Ureter (tissue), 1 donor: ENCODE data around the gene ERC2. TPM values are rescaled to one million over a fixed set of nuclear protein-coding genes. Genes with fewer than 3 reads are reported as not detected.

Experiments used
- DNase-seq: peaks from one replicate; pipeline ENCODE4 v3.0.0-alpha.2; 2020; ENCODE audit warnings: low spot score
- total RNA-seq: library from RNA; stranded (reverse); gene quantifications from one replicate; pipeline ENCODE4 v1.2.4, GENCODE V29; 2023
- donor health status: DM: yes; HTN: yes; CAD: no.

ERC2 gene
- total RNA-seq, 1 donor from 2014 or later: 1.1 TPM

DNA sequence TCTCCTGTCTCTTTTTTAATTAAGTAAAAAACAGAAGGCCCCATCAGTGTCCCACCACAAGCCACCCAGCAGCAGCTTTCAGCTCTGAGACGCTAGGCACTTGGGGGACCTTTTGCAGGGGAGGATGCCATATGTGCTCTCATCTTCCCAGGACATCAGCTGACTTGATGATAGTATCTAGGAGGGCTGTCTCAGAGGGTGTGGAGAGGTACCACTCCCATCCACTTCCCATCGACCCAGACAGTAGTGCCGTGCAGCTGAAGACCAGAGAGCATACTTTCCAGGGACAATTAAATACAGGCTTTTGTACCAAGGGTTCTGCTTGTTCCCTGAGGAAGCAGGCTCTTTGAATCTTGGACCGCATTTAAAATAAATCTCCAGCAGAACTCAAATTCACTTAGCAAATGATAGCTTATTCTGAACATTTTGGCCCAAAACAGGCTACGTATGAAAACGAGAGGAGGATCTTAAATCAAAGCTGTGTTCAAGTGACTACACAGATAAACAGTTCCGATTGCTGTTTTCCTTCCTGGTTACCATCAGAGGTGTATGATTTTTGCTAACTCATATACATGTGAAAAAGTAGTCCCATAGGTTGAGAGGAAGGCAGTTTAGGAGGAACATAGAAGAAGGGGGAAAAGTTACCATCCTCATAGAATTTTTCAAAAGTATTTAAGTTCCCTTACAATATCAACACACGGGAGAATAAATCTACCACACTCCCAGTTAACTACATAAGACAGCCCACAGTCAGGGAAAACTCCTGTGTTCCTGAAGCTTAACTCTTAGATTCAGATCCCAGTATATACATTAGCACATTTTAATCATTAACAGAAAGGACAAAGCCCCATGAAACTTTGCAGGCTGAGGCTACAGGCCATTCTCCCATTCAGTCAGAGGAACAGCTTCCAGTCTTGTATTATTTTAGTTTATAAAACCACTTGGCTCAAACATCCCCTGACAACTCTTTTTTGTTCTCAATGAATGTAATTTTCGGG is 990.7 kb downstream of the ERC2 start:
- DNase-seq: no peak

DNA sequence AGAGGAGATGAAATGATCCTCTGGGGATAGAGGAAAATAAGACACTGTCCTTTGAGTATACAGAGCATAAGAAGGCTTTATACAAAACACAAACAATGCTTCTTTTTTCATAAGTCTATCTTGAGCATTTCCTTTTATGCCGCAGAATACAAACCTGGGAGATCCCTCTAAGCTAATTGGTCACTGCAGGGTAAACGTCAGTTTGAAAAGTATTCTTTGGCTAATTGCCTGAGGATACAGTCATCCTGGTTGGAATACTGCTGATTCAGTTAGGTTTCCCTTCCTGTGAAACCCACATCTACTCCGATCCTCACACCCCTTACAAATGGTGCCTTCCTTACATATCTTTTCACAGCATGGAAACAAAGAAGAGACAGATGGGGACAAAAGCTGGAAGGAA is 991.8 kb downstream of the ERC2 start:
- DNase-seq: no peak

DNA sequence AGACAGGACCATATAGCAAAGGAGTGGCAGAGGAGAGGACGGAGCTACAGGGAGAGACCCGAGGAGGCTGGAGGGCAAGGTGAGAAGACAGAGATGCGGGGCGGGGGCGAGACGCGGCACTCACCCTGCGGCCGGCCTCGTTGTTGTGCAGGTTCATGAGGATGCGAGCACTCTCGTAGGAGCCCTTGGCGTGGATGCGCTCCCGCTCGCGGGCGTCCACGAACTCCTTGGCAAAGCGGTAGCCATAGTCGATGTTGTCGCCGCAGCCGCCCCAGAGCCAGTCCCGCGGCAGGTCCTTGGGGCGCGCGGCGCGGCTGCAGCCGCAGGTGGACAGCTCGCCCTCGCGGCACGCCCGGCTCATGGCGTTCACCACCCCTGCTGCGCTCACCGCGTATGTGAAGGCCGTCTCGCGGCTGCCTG is 994.0 kb downstream of the ERC2 start:
- DNase-seq: no peak

DNA sequence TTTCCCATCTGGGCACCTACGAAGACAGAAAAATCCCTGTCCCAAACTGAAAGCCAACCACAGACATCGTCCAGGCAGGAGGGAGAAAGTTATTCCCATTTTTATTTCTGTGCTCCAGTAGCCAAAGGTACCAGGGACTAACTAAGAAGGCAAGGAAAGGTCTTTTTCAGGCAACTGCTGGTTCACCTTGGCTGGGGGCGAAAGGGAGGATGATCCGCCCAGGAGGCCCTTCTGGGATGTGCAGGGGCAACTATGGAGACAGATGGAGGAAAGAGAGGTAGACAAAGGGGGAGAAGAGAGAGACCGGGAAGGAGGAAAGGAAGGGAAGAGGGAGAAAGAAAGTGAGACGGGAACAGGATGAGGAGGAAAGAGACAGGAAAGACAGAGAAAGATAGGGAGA is 994.5 kb downstream of the ERC2 start:
- no peak for DNase-seq

DNA sequence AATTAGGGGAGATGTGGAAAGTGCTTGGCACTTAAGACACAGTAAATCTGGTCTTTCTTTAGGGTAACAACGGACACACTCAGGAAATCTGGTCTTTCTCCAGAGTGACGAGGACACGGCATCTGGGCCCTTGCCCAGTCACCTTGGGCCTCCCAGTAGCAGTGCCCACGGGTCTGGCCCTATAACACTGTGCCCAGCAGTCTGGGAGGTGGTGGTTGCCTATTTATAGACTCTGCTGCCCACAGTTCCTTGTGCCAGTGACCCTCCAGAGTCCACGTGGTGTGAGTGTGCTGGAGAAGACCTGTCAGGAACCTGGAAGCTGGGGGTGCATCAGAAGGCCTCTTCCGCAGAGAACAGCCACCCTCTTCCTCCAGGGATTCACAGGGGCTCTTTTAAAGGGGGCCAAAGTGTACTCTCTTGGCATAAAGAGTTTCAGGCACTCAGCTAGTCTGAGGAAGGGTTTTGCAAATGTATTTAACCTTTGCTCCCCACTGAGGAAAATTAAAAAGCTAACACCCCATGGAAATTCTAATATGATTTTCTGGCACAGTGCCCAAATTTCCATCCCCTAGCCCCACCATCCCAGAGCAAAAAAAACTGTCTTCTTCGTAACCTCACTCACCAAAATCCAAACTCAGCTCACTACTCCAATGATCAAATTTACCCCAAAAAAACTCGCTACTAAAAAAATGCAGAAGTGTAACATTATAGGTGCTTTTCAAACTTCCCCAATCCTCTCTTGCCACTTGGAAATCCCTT is 996.6 kb downstream of the ERC2 start:
- no peak for DNase-seq

DNA sequence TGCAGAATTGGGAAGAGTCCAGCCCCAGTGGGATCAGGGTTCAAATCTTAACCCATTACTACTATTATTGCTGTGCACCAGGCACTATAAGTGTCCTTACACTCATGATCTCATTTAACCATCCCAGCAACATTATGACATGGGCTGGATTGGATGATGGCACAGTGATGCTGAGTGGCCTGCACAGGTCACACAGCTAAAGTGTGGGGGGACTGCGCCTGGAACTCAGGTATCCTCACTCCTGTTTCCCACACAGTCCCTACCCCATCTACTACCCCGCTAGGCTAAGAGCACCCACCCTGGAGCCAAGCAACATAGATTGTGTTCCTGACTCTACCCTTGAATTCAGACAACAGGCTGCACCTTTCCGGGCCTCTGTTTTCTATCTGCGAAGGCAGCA is 997.2 kb downstream of the ERC2 start:
- no peak for DNase-seq

DNA sequence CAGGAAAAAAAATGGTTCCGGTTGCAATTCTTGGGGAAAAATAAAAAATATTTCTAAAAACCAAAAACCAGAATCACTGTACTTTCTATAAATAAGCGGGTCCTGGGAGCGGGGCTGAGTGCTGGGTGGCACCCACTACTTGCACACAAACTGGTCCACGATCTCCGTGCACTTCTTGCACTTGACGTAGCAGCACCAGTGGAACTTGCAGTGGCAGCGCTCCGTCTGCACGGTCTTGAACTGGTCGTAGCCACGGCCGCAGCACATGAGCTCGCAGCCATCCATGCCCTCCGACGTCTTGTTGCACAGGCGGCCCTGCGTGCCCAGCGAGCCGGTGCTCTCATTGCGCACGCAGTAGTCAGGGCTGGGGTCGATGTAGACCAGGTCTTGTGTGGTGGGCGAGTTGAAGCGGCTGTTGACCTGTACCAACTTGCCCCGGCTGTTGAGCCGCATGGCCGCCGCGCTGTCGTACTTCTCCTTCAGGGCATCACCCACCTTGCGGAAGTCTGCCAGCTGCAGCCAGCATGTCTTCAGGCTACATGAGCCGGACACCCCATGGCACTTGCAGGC is 998.2 kb downstream of the ERC2 start:
- no peak for DNase-seq

DNA sequence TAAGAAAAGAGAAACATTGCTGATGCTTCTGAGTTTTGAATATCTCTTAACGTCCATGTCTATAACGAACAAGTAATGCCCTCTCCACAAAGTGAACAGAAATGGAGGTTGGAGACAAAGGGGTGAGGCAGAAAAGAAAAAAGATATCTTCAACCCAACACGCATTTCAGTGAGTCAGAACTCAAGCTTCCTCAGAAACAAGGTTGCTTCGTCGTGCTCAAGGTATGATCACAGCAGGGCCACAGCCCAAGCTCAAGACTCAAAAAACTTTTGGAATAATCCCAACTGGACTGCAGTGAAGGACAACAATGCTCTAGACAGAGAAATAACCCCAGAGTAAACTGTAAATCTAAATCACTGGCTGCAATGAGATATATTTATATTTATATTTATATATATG is 1000.0 kb downstream of the ERC2 start:
- no peak for DNase-seq

DNA sequence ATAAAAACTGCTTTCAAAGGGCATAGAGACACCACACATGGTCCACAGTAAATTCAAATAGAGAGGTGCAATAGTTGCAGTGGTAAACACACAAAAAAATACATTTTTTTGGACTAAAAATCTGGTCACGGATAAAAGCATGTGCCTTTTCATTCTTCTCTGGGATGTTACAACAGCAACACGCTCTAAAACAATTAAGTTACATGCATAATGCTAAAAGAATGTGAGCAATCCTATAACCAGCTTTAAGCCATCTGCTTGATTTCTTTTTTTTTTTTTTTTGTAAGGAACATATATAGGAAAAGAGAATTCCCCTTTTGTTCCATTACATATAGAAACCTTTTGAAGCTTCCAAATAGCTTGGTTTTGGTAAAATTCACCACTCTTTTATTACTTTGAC is 1001.2 kb downstream of the ERC2 start:
- no peak for DNase-seq

DNA sequence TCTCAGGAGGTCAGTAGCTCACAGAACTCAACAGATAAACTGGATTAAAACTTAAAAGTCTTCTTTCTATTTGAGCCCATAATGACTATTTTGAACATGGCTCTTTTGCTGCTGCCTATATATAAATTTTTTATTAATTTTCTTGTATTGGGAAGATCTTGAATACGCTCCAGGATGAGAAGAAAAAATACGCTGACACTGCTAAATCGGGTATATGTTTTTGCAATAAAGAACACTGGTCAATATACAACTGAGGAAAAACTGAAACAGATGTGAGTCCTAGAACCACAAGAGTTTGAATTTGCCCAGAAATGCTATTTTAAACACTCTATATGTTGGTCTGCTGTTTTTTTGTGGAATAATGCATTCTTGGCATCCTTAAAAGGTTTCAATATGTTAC is 1001.7 kb downstream of the ERC2 start:
- no peak for DNase-seq

DNA sequence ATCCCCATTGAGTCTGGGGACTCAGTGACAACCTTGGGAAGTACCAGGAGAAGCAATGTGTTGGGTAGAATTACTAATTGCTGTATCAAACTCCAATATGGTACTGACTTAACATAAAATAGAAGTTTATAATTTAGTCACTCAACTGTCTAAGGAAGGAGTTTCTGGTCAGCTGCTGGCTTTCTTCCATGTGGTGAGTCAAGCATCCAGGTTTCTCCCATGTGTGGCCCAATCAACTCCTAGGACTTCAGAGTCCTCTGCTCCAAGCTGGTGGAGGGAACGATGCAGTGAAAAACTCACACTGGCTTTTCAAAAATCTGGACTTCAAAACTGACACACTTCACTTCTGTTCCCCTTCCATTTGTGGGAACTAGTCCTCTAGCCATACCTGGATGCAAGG is 1006.4 kb downstream of the ERC2 start:
- DNase-seq: no peak

DNA sequence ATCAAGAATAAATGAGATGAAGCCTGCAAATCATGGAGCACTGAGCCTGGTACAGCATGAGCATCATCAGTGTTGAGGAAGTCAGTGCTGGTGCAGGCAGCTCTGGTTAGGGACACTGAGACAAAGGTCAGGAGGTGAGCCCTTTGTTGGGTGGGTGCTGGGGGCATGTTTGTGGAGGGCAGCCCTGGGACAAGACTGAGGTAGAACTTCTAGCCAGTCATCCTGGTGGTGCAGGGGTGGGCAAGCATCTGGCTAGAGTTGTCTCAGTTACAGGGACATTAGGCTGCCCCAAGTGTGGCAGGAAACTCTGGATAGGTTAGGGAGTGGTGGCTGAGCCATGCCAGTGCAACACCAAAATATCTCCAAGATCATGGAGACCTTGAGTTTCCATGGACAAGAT is 1008.4 kb downstream of the ERC2 start:
- no peak for DNase-seq

Other genes with a start within 250 kb of the ERC2 start
- gene CCDC66, start 88.7 kb upstream of the ERC2 start, total RNA-seq: 49.9 TPM
- 50.2 TPM for gene TASOR, start 214.8 kb upstream of the ERC2 start, total RNA-seq